ENCODE data around the gene ARFIP1.

DNA sequence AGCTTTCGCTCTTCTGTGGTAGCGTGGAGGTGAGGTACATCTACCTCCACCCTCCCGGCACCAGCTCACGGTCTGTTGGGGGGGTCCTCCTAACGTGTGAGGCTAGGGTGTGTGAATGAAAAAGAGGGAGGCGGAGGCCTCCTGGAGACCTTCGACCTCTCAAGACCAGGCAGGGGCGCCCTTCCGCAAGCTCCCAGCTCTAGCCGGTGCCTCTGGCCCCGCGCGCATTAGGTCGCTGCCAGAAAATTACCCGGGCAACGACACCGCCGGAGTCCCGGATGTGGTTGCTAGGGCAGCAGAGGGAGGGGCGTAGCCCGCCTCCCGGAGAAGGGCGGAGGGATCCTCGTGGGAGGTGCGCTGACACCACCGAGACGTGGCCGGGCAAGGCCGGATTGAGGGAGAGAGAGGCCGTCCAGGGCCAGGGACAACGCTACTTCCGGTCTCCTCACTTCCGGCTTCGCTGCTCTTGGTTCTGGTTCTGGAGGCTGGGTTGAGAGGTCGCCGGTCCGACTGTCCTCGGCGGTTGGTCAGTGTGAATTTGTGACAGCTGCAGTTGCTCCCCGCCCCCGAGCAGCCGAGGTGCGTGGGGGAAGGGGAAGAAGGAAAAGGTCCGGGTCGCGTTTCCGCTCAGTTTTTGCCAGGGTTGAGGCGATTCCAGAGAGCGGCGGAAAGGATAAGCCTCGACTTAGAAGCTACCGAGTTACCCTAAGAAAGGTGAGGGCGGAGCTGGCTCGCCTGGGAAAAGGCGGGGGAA is at the start of gene ARFIP1, which contains the start of gene TIGD4:
- TF ChIP-seq, protein P1, sequence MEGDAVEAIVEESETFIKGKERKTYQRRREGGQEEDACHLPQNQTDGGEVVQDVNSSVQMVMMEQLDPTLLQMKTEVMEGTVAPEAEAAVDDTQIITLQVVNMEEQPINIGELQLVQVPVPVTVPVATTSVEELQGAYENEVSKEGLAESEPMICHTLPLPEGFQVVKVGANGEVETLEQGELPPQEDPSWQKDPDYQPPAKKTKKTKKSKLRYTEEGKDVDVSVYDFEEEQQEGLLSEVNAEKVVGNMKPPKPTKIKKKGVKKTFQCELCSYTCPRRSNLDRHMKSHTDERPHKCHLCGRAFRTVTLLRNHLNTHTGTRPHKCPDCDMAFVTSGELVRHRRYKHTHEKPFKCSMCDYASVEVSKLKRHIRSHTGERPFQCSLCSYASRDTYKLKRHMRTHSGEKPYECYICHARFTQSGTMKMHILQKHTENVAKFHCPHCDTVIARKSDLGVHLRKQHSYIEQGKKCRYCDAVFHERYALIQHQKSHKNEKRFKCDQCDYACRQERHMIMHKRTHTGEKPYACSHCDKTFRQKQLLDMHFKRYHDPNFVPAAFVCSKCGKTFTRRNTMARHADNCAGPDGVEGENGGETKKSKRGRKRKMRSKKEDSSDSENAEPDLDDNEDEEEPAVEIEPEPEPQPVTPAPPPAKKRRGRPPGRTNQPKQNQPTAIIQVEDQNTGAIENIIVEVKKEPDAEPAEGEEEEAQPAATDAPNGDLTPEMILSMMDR (IDR thresholded peaks at IDR 0.05 in 2 of 3, conservative IDR thresholded peaks at IDR 0.05 in 1 of 3; ENCODE audit: insufficient read depth in 2 of 3, low read depth in 1 of 3, low read length in 3 of 3): peak; percentile 18 to 38 (median 34); a peak in 3 of 6 replicates
- TF ChIP-seq EHMT2 (IDR thresholded peaks at IDR 0.05) (no peak), KAT2B (IDR thresholded peaks at IDR 0.05; ENCODE audit: low read depth, low read length) (no peak), MAFK (IDR thresholded peaks at IDR 0.05; ENCODE audit: low read length) (no peak), GABPB1 (CRISPR knock-in tag; IDR thresholded peaks at IDR 0.05) (peak; percentile 96), GATA2 (CRISPR knock-in tag; IDR thresholded peaks at IDR 0.05) (no peak)
- TF ChIP-seq, protein P2, sequence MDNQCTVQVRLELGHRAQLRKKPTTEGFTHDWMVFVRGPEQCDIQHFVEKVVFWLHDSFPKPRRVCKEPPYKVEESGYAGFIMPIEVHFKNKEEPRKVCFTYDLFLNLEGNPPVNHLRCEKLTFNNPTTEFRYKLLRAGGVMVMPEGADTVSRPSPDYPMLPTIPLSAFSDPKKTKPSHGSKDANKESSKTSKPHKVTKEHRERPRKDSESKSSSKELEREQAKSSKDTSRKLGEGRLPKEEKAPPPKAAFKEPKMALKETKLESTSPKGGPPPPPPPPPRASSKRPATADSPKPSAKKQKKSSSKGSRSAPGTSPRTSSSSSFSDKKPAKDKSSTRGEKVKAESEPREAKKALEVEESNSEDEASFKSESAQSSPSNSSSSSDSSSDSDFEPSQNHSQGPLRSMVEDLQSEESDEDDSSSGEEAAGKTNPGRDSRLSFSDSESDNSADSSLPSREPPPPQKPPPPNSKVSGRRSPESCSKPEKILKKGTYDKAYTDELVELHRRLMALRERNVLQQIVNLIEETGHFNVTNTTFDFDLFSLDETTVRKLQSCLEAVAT (IDR thresholded peaks at IDR 0.05): peak in 1 of 2 experiments; percentile 8; a peak in 1 of 4 replicates
